ENCODE measurements around the gene VDR.

GRCh38 chr12:47901063-47901717, 3.6 kb downstream of the VDR start:
- TF ChIP-seq CTCF (IDR thresholded peaks at IDR 0.05), result no peak
- TF ChIP-seq EP300 (IDR thresholded peaks at IDR 0.05), result no peak
- TF ChIP-seq POLR2A (IDR thresholded peaks at IDR 0.05), result no peak

Data from suprapubic skin (tissue), 3 donors.